ENCODE results near the gene YWHAH. TPM values are rescaled to one million over a fixed set of nuclear protein-coding genes. Genes with fewer than 3 reads are reported as not detected.

YWHAH gene
- total and polyA plus RNA-seq, 2 of the 4 experiments (the other 2 are of a cell fraction), result 147 to 173 TPM

GRCh38 chr22:31945971-31946680, 1.8 kb downstream of the YWHAH start:
- Histone ChIP-seq H4K8ac (ENCODE audit: low read depth in 2 of 2, low read length in 2 of 2) (no peak overlapping the region; a peak in 1 of 4 replicates), H3K18ac (ENCODE audit: low read depth, low read length) (no peak overlapping the region), H3K4ac (ENCODE audit: low read depth, low read length) (peak overlapping the region; percentile 52; the same call in 1 of the 2 replicates), H3K14ac (replicated peaks; ENCODE audit: low read depth, low read length) (peak overlapping the region; percentile 79; the same call in 1 of the 2 replicates), H3K23ac (ENCODE audit: low read depth, low read length) (peak overlapping the region; percentile 99), H2BK5ac (ENCODE audit: low read depth, low read length, poor library complexity, severe bottlenecking) (peak overlapping the region; percentile 84), H2AK9ac (replicated peaks; ENCODE audit: low read depth, low read length, poor library complexity) (peak overlapping the region; percentile 87), H3K56ac (ENCODE audit: extremely low read depth, insufficient read depth, low read length) (peak overlapping the region; percentile 98), H2AK5ac (ENCODE audit: low read depth, low read length) (no peak overlapping the region; the same call in 1 of the 2 replicates), H4K20me1 (ENCODE audit: insufficient read depth, low read length) (peaks cover 44% of the 10 kb centered on the region), H2AFZ (replicated peaks; ENCODE audit: low read length, poor library complexity) (no peak overlapping the region), H4K5ac (ENCODE audit: low read depth, low read length) (no peak overlapping the region), H2BK120ac (ENCODE audit: low read depth, low read length) (no peak overlapping the region), H2BK20ac (ENCODE audit: low read depth, low read length) (no peak overlapping the region), H3K27ac (ENCODE audit: insufficient read depth, low read length) (no peak overlapping the region; the same call in 1 of the 2 replicates), H2BK15ac (ENCODE audit: low read depth, low read length) (no peak overlapping the region), H3K27me3 (ENCODE audit: control insufficient read depth, insufficient read depth, low read length) (no peaks in the 10 kb centered on the region), H3K79me1 (ENCODE audit: low read depth in 1 of 2, low read length in 2 of 2) (peaks cover 8 to 46% of the 10 kb centered on the region in 2 experiments; a peak in 3 of 4 replicates), H4K91ac (ENCODE audit: insufficient read depth, low read depth, low read length) (no peak overlapping the region), H3K9me3 (ENCODE audit: control insufficient read depth, insufficient read depth, low read length) (no peaks in the 10 kb centered on the region), H3K4me1 (ENCODE audit: control insufficient read depth, insufficient read depth, low read length) (peaks cover 11% of the 10 kb centered on the region), H3K9ac (ENCODE audit: low read depth, low read length) (peak overlapping the region; percentile 92), H3K4me2 (ENCODE audit: low read depth, low read length) (peak overlapping the region; percentile 95), H3K36me3 (ENCODE audit: control insufficient read depth, insufficient read depth, low read length) (peaks cover 10% of the 10 kb centered on the region), H3K4me3 (ENCODE audit: insufficient read depth, low read depth, low read length) (peak overlapping the region; percentile 79), H3K9me1 (ENCODE audit: insufficient read depth, low read length) (peaks cover 16% of the 10 kb centered on the region)
- BruUV-seq (replicated peaks), result no TSS peak
- TF ChIP-seq ELK1 (IDR thresholded peaks at IDR 0.05; ENCODE audit: borderline replicate concordance, low read depth, low read length) (no peak), SMC3 (IDR thresholded peaks at IDR 0.05; ENCODE audit: low read depth, low read length) (no peak), RAD21 (IDR thresholded peaks at IDR 0.05; ENCODE audit: low read length) (no peak), CEBPB (IDR thresholded peaks at IDR 0.05; ENCODE audit: low read depth, low read length) (no peak), NFE2L2 (IDR thresholded peaks at IDR 0.05; ENCODE audit: low read depth, low read length) (no peak), MAFK (IDR thresholded peaks at IDR 0.05; ENCODE audit: low read depth, low read length) (no peak), BHLHE40 (IDR thresholded peaks at IDR 0.05; ENCODE audit: low read depth, low read length) (no peak), POLR2A (IDR thresholded peaks at IDR 0.05; ENCODE audit: low read depth, low read length) (no peak), RFX5 (IDR thresholded peaks at IDR 0.05; ENCODE audit: low read depth, low read length) (no peak), MAZ (IDR thresholded peaks at IDR 0.05; ENCODE audit: borderline replicate concordance, low read depth, low read length) (no peak), CTCF (conservative IDR thresholded peaks at IDR 0.05; ENCODE audit: low read depth, low read length) (no peak)
- ATAC-seq (ENCODE audit: low read depth) (no peak), DNase-seq (peak; percentile 31)
- intact Hi-C loops (cut with micrococcal nuclease) (loop anchor here (2.0 kb wide), 1 partner anchor 281 kb away; no protein-coding TSS in a partner anchor), in situ Hi-C loops (cut with MboI; ENCODE audit: low sequenced_read_pairs) (loop anchor here (10.0 kb wide), 1 partner anchor 191 kb away; the partner anchor contains the start of genes DEPDC5 and PRR14L), dilution Hi-C loops (cut with HindIII; ENCODE audit: low sequenced_read_pairs, unreplicated experiment) (no loop called here)
- 40 to 100% methylated on average over 1 to 2 of the region's 8 CpGs for WGBS, 2 experiments (ENCODE audit: extremely low coverage in 2 of 2, insufficient read length in 1 of 2)
- ChIA-PET POLR2A (ENCODE audit: unreplicated experiment) (interaction anchor here (0.6 to 0.7 kb wide), 2 partner anchors 38 to 1735 kb away, joined by 3 to 7 read pairs; no protein-coding TSS in a partner anchor), CTCF (no interaction called here)
